Lower leg skin (tissue), 3 donors: ENCODE results near the gene CNOT9.

ENCODE experiments used
- POLR2A ChIP-seq, 2 donors: fragments of 450-650 bp; IDR thresholded peaks; one replicate each; pipeline ENCODE4 v1.6.1; 2016 to 2017; ENCODE audit warnings: antibody characterized with exemption in 2 of 2, mild to moderate bottlenecking in 1 of 2, moderate library complexity in 1 of 2
- TF ChIP-seq, protein P1 (sequence below), 3 donors: fragments of 450-650 bp; IDR thresholded peaks; one replicate each; pipeline ENCODE4 v1.5.1; 2016; ENCODE audit warnings: antibody characterized with exemption in 3 of 3, mild to moderate bottlenecking in 3 of 3, moderate library complexity in 2 of 3

- TF ChIP-seq, protein P1, sequence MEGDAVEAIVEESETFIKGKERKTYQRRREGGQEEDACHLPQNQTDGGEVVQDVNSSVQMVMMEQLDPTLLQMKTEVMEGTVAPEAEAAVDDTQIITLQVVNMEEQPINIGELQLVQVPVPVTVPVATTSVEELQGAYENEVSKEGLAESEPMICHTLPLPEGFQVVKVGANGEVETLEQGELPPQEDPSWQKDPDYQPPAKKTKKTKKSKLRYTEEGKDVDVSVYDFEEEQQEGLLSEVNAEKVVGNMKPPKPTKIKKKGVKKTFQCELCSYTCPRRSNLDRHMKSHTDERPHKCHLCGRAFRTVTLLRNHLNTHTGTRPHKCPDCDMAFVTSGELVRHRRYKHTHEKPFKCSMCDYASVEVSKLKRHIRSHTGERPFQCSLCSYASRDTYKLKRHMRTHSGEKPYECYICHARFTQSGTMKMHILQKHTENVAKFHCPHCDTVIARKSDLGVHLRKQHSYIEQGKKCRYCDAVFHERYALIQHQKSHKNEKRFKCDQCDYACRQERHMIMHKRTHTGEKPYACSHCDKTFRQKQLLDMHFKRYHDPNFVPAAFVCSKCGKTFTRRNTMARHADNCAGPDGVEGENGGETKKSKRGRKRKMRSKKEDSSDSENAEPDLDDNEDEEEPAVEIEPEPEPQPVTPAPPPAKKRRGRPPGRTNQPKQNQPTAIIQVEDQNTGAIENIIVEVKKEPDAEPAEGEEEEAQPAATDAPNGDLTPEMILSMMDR (IDR thresholded peaks at IDR 0.05) = no peak
- TF ChIP-seq POLR2A (IDR thresholded peaks at IDR 0.05) = no peak
These were observed 36.8 kb downstream of the CNOT9 start for GRCh38 chr2:218605432-218605831.
